ENCODE data around the gene PAX7.

PAX7 gene

DNA sequence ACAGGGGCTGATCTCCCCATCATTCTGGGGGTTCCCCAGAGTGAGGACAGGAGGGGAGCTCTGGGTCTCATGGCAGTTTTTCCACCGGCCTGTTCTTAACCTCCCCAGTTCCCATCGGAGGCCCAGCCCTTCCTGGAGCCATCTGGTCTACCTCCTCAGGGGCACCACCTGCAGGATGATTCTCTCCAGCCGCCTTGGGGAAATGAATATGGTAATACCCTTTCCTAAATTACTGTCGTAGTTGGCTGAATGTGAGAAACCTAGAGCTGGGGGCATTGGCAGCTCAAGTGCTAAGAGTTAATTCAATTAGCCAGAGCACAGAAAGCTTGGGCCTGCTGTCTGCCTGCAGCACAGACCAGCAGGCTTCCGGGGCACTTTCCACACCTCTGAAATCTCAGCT, 163.9 kb downstream of the PAX7 start:
- no peak overlapping the region for H3K27ac ChIP-seq (ENCODE audit: low read depth, low read length)
- H2AFZ ChIP-seq (ENCODE audit: low read depth, low read length, severe bottlenecking) = no peak overlapping the region
- H3K4me3 ChIP-seq (ENCODE audit: insufficient read depth, low read length, poor library complexity, severe bottlenecking) = no peak overlapping the region
- no peaks in the 10 kb centered on the region for H3K9me2 ChIP-seq (replicated peaks; ENCODE audit: insufficient read depth, low read length)
- TF ChIP-seq CTCF (IDR thresholded peaks at IDR 0.05; ENCODE audit: insufficient read depth, low read length, poor library complexity, severe bottlenecking) (no peak), EZH2phosphoT487 (conservative IDR thresholded peaks at IDR 0.05; ENCODE audit: low read length) (no peak)
- H3K36me3 ChIP-seq (ENCODE audit: low read length) = no peaks in the 10 kb centered on the region
- H3K9me3 ChIP-seq (ENCODE audit: insufficient read depth, low read length) = no peaks in the 10 kb centered on the region
- H3K27me3 ChIP-seq (ENCODE audit: low read length) = no peaks in the 10 kb centered on the region
- no peaks in the 10 kb centered on the region for H3F3A ChIP-seq (ENCODE audit: insufficient read depth)
- H4K20me1 ChIP-seq (ENCODE audit: low read depth, low read length) = no peaks in the 10 kb centered on the region
- no peak overlapping the region for H3K4me2 ChIP-seq (ENCODE audit: low read depth, low read length, poor library complexity, severe bottlenecking)
- H3K9ac ChIP-seq (ENCODE audit: low read length) = no peak overlapping the region
- no peaks in the 10 kb centered on the region for H3K79me2 ChIP-seq (ENCODE audit: insufficient read depth, low read length)

- no peak overlapping the region for H2AFZ ChIP-seq (ENCODE audit: low read depth, low read length, severe bottlenecking)
- H3K79me2 ChIP-seq (ENCODE audit: insufficient read depth, low read length) = no peaks in the 10 kb centered on the region
- no peaks in the 10 kb centered on the region for H3K9me3 ChIP-seq (ENCODE audit: insufficient read depth, low read length)
- no peaks in the 10 kb centered on the region for H4K20me1 ChIP-seq (ENCODE audit: low read depth, low read length)
- no peaks in the 10 kb centered on the region for H3K9me2 ChIP-seq (replicated peaks; ENCODE audit: insufficient read depth, low read length)
- H3K9ac ChIP-seq (ENCODE audit: low read length) = no peak overlapping the region
- H3K4me3 ChIP-seq (ENCODE audit: insufficient read depth, low read length, poor library complexity, severe bottlenecking) = no peak overlapping the region
- no peak overlapping the region for H3K27ac ChIP-seq (ENCODE audit: low read depth, low read length)
- TF ChIP-seq EZH2phosphoT487 (conservative IDR thresholded peaks at IDR 0.05; ENCODE audit: low read length) (no peak), CTCF (IDR thresholded peaks at IDR 0.05; ENCODE audit: insufficient read depth, low read length, poor library complexity, severe bottlenecking) (no peak)
- H3K4me2 ChIP-seq (ENCODE audit: low read depth, low read length, poor library complexity, severe bottlenecking) = no peak overlapping the region
- H3K36me3 ChIP-seq (ENCODE audit: low read length) = no peaks in the 10 kb centered on the region
- no peaks in the 10 kb centered on the region for H3K27me3 ChIP-seq (ENCODE audit: low read length)
- H3F3A ChIP-seq (ENCODE audit: insufficient read depth) = no peaks in the 10 kb centered on the region
These were observed 164.5 kb downstream of the PAX7 start for GRCh38 chr1:18795002-18795689.

DNA sequence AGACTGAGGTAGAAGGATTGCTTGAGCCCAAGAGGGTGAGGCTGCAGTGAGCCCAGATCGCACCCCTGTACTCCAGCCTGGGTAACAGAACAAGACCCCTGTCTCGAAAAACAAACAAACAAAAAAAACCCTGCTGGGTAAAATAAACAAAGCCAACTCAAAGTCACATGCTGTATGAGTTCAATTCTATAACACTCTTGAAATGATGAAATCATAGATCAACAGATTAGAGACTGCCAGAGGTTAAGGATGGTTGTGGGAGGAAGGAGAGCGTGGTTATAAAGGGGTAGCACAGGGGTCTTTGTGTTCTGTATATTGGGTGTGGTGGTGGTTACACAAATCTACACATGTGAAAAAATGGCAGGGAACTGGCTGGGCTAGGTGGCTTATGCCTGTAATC, 166.3 kb downstream of the PAX7 start:
- Histone ChIP-seq H3K36me3 (ENCODE audit: low read length) (no peaks in the 10 kb centered on the region), H4K20me1 (ENCODE audit: low read depth, low read length) (no peaks in the 10 kb centered on the region), H3K9me2 (replicated peaks; ENCODE audit: insufficient read depth, low read length) (no peaks in the 10 kb centered on the region), H3K27me3 (ENCODE audit: low read length) (no peaks in the 10 kb centered on the region), H3K9ac (ENCODE audit: low read length) (no peak overlapping the region), H3K9me3 (ENCODE audit: insufficient read depth, low read length) (no peaks in the 10 kb centered on the region), H3F3A (ENCODE audit: insufficient read depth) (no peaks in the 10 kb centered on the region), H3K27ac (ENCODE audit: low read depth, low read length) (no peak overlapping the region), H2AFZ (ENCODE audit: low read depth, low read length, severe bottlenecking) (no peak overlapping the region), H3K4me3 (ENCODE audit: insufficient read depth, low read length, poor library complexity, severe bottlenecking) (no peak overlapping the region), H3K79me2 (ENCODE audit: insufficient read depth, low read length) (no peaks in the 10 kb centered on the region), H3K4me2 (ENCODE audit: low read depth, low read length, poor library complexity, severe bottlenecking) (no peak overlapping the region)
- TF ChIP-seq CTCF (IDR thresholded peaks at IDR 0.05; ENCODE audit: insufficient read depth, low read length, poor library complexity, severe bottlenecking) = no peak
- TF ChIP-seq EZH2phosphoT487 (conservative IDR thresholded peaks at IDR 0.05; ENCODE audit: low read length) = no peak
